GM21367 (cell line): ENCODE data around the gene ITLN1.
"Not testable (repeated sequence)": the region's sequence is repeated elsewhere in the genome, so short reads cannot be mapped to it uniquely, and the experiment has no call there.

Experiments used
- ATAC-seq: cut with Tn5 transposase; IDR thresholded peaks from one replicate; pipeline ENCODE4 v1.9.1; 2021; ENCODE audit not compliant: unreplicated experiment

ITLN1 gene

GRCh38 chr1:160883581-160884513, 1.1 kb downstream of the ITLN1 start:
- ATAC-seq = no peak

DNA sequence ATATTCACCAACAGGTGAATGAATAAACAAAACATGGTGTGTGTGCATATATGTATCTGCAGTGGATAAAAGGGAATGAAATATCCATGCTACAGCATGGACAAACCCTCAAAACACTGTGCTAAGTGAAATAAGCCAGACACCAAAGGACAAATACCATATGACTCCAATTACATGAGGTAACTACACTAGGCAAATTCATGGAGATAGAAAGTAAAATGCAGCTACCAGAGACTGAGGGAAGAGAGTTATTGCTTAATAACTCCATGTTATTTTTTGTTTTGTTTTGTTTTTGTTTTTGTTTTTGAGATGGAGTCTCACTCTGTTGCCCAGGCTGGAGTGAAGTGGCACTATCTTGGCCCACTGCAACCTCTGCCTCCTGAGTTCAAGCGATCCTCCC, 2.4 kb downstream of the ITLN1 start:
- no peak for ATAC-seq

DNA sequence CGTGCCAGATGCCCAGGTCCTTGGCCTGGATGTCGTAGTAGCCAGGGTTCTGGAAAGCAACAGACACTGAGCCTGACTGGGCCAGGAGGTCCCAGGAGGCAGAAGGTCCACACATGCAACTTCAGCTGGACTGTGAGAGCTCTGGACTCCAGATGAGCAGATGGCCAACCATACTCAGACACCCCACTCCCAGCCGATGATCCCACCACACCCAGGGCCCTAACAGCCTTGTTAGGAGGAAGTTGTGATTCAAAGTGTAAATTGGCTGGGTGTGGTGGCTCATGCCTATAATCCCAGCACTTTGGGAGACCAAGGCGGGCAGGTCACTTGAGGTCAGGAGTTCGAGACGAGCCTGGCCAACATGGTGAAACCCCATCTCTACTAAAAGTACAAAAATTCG, 3.7 kb downstream of the ITLN1 start:
- not testable (repeated sequence) for ATAC-seq

- ATAC-seq = no peak
These were observed 4.8 kb downstream of the ITLN1 start for GRCh38 chr1:160880216-160880615.

GRCh38 chr1:160879056-160879455, 5.9 kb downstream of the ITLN1 start:
- no peak for ATAC-seq

DNA sequence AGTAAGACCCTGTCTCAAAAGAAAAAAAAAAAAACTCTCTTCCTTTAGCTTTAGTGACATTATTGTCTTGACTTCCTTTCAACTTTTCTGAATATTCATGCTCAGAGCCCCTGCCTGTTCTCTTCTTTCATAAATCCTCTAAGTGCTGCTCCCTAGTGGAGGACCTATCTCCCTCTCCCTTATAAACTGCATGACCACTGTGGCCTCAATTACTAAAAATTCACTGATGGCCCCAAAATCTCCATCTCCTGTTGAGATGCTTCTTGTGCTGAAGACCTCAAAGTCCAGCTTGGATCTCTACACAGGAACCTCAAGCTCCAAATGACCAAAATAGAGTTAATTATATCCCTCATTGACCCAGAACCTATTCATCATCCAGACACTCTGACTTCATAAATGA, 7.8 kb downstream of the ITLN1 start:
- no peak for ATAC-seq

DNA sequence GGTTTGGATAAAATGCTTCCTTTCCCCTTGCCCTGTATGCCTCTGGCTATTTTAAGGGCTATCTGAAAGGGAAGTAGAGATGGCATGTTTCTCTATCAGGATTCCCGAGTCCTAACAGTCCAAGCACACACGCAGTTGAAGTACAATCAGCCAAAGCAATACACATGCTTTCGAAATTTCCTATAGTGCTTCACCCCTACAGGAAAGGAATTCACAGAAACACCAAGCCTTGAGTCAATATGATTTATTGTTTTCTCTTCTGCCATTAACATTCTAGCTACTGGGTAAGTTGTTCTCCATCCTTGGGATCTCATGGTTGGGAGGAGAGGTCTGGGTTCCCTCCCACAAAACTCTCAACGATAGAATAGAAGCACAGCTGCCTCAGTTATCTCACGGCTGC, 8.7 kb downstream of the ITLN1 start:
- ATAC-seq = no peak

DNA sequence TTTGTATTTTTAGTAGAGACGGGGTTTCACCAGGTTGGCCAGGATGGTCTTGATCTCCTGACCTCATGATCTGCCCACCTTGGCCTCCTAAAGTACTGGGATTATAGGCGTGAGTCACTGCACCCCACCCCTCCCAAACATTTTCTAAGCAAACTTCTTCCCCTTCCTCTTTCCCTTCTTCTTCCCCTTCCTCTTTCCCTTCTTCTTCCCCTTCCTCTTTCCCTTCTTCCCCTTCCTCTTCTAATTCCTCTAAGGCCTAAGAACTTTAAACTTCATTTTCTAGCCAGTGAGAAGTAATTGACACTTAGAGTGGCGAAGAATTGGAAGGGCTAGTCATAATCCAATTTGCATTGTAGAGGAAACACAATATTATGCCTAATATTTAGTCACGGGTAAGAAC, 9.4 kb downstream of the ITLN1 start:
- ATAC-seq = not testable (repeated sequence)

DNA sequence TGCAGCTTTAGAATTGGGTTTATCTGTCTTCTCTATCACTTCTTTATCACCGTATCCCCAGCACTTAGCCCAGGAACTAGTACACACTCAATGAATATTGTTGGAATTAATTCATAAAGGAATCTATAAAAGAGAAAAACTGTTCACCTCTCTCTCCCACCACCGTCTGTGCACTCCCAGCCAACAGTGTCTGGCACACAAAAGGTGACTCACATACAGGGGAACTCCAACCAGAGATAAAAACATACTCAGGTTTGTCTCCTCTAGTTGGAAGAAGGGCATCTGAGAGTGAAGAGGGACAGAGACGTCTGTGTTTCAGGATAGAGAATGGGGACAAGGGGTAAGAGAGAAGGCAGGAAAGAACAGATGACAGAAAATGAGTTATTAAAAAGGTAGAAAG, 10.0 kb downstream of the ITLN1 start:
- no peak for ATAC-seq

DNA sequence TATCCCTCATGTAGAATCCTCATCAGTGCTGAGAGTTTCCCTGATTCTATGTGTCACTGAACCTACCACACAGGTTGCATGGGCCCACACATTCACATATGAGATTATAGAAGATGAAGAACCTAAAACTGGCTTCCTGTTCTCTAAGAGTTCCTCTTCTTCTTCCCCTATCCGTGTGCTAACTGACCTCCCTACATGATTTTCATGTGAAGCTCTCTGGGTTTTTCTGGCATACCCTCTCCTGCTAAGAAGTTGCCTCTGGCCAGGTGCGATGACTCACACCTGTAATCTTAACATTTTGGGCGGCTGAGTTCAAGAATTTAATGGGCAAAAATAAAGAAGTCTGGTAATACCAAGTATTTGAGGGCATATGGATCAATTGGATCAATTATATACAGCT, 16.8 kb downstream of the ITLN1 start:
- no peak for ATAC-seq

DNA sequence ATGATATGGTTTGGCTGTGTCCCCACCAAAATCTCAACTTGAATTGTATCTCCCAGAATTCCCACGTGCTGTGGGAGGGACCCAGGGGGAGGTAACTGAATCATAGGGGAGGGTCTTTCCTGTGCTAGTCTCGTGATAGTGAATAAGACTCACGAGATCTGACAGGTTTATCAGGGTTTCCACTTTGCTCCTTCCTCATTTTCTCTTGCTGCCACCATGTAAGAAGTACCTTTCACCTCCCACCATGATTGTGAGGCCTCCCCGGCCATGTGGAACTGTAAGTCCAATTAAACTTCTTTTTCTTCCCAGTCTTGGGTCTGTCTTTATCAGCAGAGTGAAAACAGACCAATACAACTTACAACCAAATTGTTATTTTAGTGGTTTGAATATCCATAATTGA, 17.3 kb downstream of the ITLN1 start:
- ATAC-seq = not testable (repeated sequence)

DNA sequence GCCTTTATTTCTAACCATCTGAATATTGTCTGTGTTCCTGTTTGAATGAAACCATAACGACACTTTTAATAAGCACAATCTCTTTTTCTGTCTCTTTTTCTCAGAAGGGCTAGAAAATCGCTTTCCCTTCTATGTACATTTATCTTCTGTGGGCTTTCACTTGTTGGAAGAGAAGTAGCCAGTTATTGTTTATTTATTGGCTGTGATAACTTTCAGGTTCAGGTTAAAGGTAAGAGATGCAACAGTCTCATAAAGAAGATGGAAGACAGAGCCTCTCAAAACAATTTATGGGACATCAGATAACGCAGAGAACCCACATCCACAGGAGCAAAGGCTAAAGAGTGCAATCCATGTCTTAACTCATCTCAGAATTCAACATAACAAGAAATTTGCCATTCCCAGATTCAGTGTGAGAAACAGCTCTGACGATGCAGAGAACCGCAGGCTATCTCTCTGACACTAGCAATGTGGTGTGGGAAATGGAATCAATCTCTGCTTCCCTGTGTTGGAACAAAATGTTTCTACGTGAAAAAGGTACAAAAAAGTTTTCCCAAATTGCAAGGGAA, 18.2 kb downstream of the ITLN1 start:
- no peak for ATAC-seq

DNA sequence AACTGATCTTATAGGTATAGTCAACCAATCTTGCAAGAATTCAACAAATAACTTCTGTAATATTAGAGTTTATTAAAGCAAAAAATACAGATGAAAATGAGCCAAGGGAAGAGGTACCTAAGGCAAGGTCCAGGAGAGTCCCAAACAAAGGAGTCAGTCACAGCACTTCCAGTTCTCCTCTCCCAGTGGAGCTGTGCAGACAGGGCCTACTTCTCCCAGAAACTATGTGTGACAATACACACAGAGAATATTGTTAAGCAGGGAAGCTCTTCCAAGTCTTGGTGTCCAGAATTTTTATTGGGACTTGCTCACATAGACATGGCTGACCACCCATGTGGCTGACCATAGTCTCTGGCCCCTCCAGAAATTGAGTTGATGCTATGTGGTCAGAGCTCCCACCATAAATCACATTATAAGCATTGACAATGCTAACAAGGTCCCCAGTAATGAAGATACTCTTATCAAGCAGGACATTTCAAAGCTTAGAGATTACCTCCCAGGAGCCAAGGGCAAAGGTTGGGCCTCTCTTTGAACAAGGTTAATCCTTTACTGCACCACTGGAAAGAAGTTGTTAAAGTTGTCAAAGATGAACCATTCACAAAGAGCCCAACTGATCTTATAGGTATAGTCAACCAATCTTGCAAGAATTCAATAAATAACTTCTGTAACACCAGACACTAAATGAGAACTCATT, 18.8 kb downstream of the ITLN1 start:
- no peak for ATAC-seq

- ATAC-seq = no peak
These were observed 19.6 kb downstream of the ITLN1 start for GRCh38 chr1:160865337-160865736.

- ATAC-seq = no peak
These were observed 20.8 kb downstream of the ITLN1 start for GRCh38 chr1:160864173-160864572.

- ATAC-seq = no peak
These were observed 21.2 kb downstream of the ITLN1 start for GRCh38 chr1:160863774-160864131.

DNA sequence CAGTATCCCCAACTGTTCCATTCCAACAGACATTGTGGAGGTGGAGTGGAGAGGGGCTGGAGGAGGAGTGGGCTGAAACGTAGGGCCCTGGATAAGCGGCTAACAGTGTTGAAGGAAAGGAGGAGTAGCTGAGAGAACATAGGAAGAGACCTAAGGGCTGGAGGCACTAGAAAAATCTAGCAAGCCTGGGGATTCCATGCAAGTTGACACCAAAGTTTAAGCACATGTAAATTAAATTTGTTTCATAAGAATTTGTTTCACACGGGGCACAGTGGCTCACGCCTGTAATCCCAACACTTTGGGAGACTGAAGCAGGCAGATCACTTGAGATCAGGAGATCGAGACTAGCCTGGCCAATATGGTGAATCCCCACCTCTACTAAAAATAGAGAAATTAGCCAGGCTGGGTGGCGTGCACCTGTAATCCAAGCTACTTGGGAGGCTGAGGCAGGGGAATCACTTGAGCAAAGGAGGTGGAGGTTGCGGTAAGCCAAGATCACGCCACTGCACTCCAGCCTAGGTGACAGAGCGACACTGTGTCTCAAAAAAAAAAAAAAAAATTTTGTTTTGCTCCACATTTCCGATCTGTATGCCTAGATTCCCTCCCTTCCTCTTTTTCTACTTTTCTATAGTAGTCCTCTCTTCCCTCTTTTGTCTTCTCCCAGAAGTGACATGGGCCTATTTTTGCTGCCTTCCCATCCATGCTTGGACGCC, 21.8 kb downstream of the ITLN1 start:
- no peak for ATAC-seq

GRCh38 chr1:160862203-160863060, 22.5 kb downstream of the ITLN1 start, which contains the start of gene CD244:
Gene CD244, minus strand, starts transcription at chr1:160862887. Its CDS starts 210 bp downstream, at chr1:160862677.
- ATAC-seq = peak; percentile 59

GRCh38 chr1:160860840-160861505, 24.0 kb downstream of the ITLN1 start:
- no peak for ATAC-seq

GRCh38 chr1:160859166-160859565, 25.8 kb downstream of the ITLN1 start:
- ATAC-seq = no peak
